ENCODE measurements around the gene IL15RA.
"Not testable (repeated sequence)": the region's sequence is repeated elsewhere in the genome, so short reads cannot be mapped to it uniquely, and the experiment has no call there.

Gene IL15RA

GRCh38 chr10:5921746-5922145 is 55.6 kb downstream of the IL15RA start:
- DNase-seq, result no peak

- no peak for DNase-seq
Measured at GRCh38 chr10:5919568-5919967, 57.8 kb downstream of the IL15RA start.

GRCh38 chr10:5918763-5919162 is 58.6 kb downstream of the IL15RA start:
- DNase-seq, result no peak

- no peak for DNase-seq
Measured at GRCh38 chr10:5917305-5917704, 60.0 kb downstream of the IL15RA start.

- no peak for DNase-seq
Measured at GRCh38 chr10:5915451-5915850, 61.9 kb downstream of the IL15RA start.

GRCh38 chr10:5913736-5914135 is 63.6 kb downstream of the IL15RA start:
- no peak for DNase-seq

GRCh38 chr10:5911670-5912069 is 65.7 kb downstream of the IL15RA start:
- no peak for DNase-seq

GRCh38 chr10:5910323-5911100 is 66.8 kb downstream of the IL15RA start:
- no peak for DNase-seq

GRCh38 chr10:5908676-5909075 is 68.7 kb downstream of the IL15RA start:
- not testable (repeated sequence) for DNase-seq

GRCh38 chr10:5906651-5907050 is 70.7 kb downstream of the IL15RA start:
- no peak for DNase-seq

GRCh38 chr10:5905854-5906507 is 71.4 kb downstream of the IL15RA start:
- DNase-seq, result no peak

- DNase-seq, result peak; percentile 10
Measured at GRCh38 chr10:5904227-5904626, 73.1 kb downstream of the IL15RA start.

GRCh38 chr10:5903563-5903962 is 73.8 kb downstream of the IL15RA start:
- no peak for DNase-seq

GRCh38 chr10:5902511-5903274 is 74.7 kb downstream of the IL15RA start:
- DNase-seq, result no peak
